Gastroesophageal sphincter (tissue), 3 donors: ENCODE measurements around the gene ZNF692.
"Not testable (repeated sequence)": the region's sequence is repeated elsewhere in the genome, so short reads cannot be mapped to it uniquely, and the experiment has no call there.

Experiments
- POLR2A ChIP-seq, 2 donors: fragments of 450-650 bp; IDR thresholded peaks; one replicate each; pipeline ENCODE4 v1.6.1; 2017; ENCODE audit warnings: antibody characterized with exemption in 2 of 2, mild to moderate bottlenecking in 2 of 2, moderate library complexity in 1 of 2
- TF ChIP-seq, protein P1 (sequence below), 4 experiments: fragments of 200-600 bp in 2 of 4; fragments of 450-650 bp in 2 of 4; sonication (generic) in 1 of 4; IDR thresholded peaks; one replicate each; pipeline ENCODE4 v1.5.1; 2017 to 2019; ENCODE audit warnings: antibody characterized with exemption in 4 of 4, mild to moderate bottlenecking in 2 of 4, moderate library complexity in 2 of 4

DNA sequence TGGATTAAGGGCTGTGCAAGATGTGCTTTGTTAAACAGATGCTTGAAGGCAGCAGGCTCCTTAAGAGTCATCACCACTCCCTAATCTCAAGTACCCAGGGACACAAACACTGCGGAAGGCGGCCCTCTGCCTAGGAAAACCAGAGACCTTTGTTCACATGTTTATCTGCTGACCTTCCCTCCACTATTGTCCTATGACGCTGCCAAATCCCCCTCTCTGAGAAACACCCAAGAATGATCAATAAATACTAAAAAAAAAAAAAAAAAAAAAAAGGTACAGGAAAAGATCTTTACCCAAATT, 28.2 kb downstream of the ZNF692 start:
- TF ChIP-seq, protein P1, sequence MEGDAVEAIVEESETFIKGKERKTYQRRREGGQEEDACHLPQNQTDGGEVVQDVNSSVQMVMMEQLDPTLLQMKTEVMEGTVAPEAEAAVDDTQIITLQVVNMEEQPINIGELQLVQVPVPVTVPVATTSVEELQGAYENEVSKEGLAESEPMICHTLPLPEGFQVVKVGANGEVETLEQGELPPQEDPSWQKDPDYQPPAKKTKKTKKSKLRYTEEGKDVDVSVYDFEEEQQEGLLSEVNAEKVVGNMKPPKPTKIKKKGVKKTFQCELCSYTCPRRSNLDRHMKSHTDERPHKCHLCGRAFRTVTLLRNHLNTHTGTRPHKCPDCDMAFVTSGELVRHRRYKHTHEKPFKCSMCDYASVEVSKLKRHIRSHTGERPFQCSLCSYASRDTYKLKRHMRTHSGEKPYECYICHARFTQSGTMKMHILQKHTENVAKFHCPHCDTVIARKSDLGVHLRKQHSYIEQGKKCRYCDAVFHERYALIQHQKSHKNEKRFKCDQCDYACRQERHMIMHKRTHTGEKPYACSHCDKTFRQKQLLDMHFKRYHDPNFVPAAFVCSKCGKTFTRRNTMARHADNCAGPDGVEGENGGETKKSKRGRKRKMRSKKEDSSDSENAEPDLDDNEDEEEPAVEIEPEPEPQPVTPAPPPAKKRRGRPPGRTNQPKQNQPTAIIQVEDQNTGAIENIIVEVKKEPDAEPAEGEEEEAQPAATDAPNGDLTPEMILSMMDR (IDR thresholded peaks at IDR 0.05) = not testable (repeated sequence)
- not testable (repeated sequence) for TF ChIP-seq POLR2A (IDR thresholded peaks at IDR 0.05)
